Measurements from ENCODE around the gene RHPN2. TPM values are rescaled to one million over a fixed set of nuclear protein-coding genes. Genes with fewer than 3 reads are reported as not detected.
"Not testable (repeated sequence)": the region's sequence is repeated elsewhere in the genome, so short reads cannot be mapped to it uniquely, and the experiment has no call there.

Gene RHPN2
- total RNA-seq, 1 donor from 2014 or later, result 0.66 TPM

GRCh38 chr19:33066543-33066942, 1.9 kb upstream of the RHPN2 start:
- intact Hi-C loops (cut with micrococcal nuclease), result no loop called here

GRCh38 chr19:33064458-33064791, 263 bp downstream of the RHPN2 start:
- intact Hi-C loops (cut with micrococcal nuclease), result loop anchor here (1.0 to 2.0 kb wide), 2 partner anchors 17 to 92 kb away; partner anchors contain the start of genes FAAP24 and GPATCH1

GRCh38 chr19:33063753-33064457, 783 bp downstream of the RHPN2 start:
- intact Hi-C loops (cut with micrococcal nuclease), result loop anchor here (1.0 to 2.0 kb wide), 2 partner anchors 17 to 91 kb away; partner anchors contain the start of genes FAAP24 and GPATCH1

GRCh38 chr19:33063356-33063752, 1.3 kb downstream of the RHPN2 start:
- intact Hi-C loops (cut with micrococcal nuclease), result no loop called here

GRCh38 chr19:33062902-33063301, 1.8 kb downstream of the RHPN2 start:
- intact Hi-C loops (cut with micrococcal nuclease), result no loop called here

- intact Hi-C loops (cut with micrococcal nuclease), result no loop called here
Measured at GRCh38 chr19:33060586-33060985, 4.1 kb downstream of the RHPN2 start.

- intact Hi-C loops (cut with micrococcal nuclease), result no loop called here
Measured at GRCh38 chr19:33055718-33056117, 9.0 kb downstream of the RHPN2 start.

- intact Hi-C loops (cut with micrococcal nuclease), result no loop called here
Measured at GRCh38 chr19:33054623-33055022, 10.1 kb downstream of the RHPN2 start.

- intact Hi-C loops (cut with micrococcal nuclease), result no loop called here
Measured at GRCh38 chr19:33052352-33052972, 12.2 kb downstream of the RHPN2 start.

- intact Hi-C loops (cut with micrococcal nuclease), result no loop called here
Measured at GRCh38 chr19:33050110-33050509, 14.6 kb downstream of the RHPN2 start.

GRCh38 chr19:33048806-33049676, 15.6 kb downstream of the RHPN2 start:
- intact Hi-C loops (cut with micrococcal nuclease), result no loop called here

- intact Hi-C loops (cut with micrococcal nuclease), result no loop called here
Measured at GRCh38 chr19:33047422-33047821, 17.3 kb downstream of the RHPN2 start.

GRCh38 chr19:33041828-33042160, 22.9 kb downstream of the RHPN2 start:
- intact Hi-C loops (cut with micrococcal nuclease), result not testable (repeated sequence)

- intact Hi-C loops (cut with micrococcal nuclease), result no loop called here
Measured at GRCh38 chr19:33040994-33041827, 23.5 kb downstream of the RHPN2 start.

- intact Hi-C loops (cut with micrococcal nuclease), result no loop called here
Measured at GRCh38 chr19:33039815-33040214, 24.9 kb downstream of the RHPN2 start.

- intact Hi-C loops (cut with micrococcal nuclease), result no loop called here
Measured at GRCh38 chr19:33039108-33039599, 25.5 kb downstream of the RHPN2 start.

GRCh38 chr19:33037168-33038025, 27.3 kb downstream of the RHPN2 start:
- intact Hi-C loops (cut with micrococcal nuclease), result not testable (repeated sequence)

GRCh38 chr19:33036370-33037167, 28.1 kb downstream of the RHPN2 start:
- intact Hi-C loops (cut with micrococcal nuclease), result not testable (repeated sequence)

GRCh38 chr19:33035461-33035860, 29.2 kb downstream of the RHPN2 start:
- intact Hi-C loops (cut with micrococcal nuclease), result no loop called here

Data from T-helper 1 cell treated with Interleukin-12 subunit alpha and Interleukin-12 subunit beta and Interleukin-4 antibody, amounts not matched to agents 30 ng/mL and 1 ng/mL, for 36 hours (primary cell).